Spleen (tissue), 11 donors: ENCODE results near the gene LONRF2. TPM values are rescaled to one million over a fixed set of nuclear protein-coding genes. Genes with fewer than 3 reads are reported as not detected.
A peak's percentile ranks its signal among the peaks of the same experiment; 100 is the strongest.

Source experiments
- DNase-seq: peaks from one replicate; pipeline ENCODE4 v3.0.0-alpha.2; 2020
- H3K27ac ChIP-seq, 8 donors: fragments of 200-600 bp; sonication (generic) in 7 of 8; 1 replicate in 4 of 8; 2 replicates in 4 of 8; pipeline versions ENCODE4 v1.5.0 to v1.8.0; 2016 to 2021; ENCODE audit warnings: inconsistent platforms in 4 of 8, mild to moderate bottlenecking in 4 of 8, moderate library complexity in 1 of 8
- H3K27me3 ChIP-seq, 7 donors: fragments of 200-600 bp; sonication (generic) in 6 of 7; replicated peaks in 1 of 7; 1 replicate in 4 of 7; 2 replicates in 3 of 7; pipeline versions ENCODE4 v1.5.0 to v1.8.0; 2016 to 2021; ENCODE audit warnings: inconsistent platforms in 3 of 7, mild to moderate bottlenecking in 1 of 7
- H3K36me3 ChIP-seq, 6 donors: fragments of 200-600 bp; sonication (generic) in 5 of 6; 1 replicate in 4 of 6; 2 replicates in 2 of 6; pipeline versions ENCODE4 v1.5.0 to v1.8.0; 2016 to 2021; ENCODE audit warnings: inconsistent platforms in 2 of 6
- H3K4me1 ChIP-seq, 6 donors: fragments of 200-600 bp; sonication (generic) in 5 of 6; 1 replicate in 3 of 6; 2 replicates in 3 of 6; pipeline versions ENCODE4 v1.5.0 to v1.8.0; 2016 to 2021; ENCODE audit warnings: inconsistent platforms in 3 of 6
- H3K4me3 ChIP-seq, 8 donors: fragments of 200-600 bp; sonication (generic) in 7 of 8; 1 replicate in 4 of 8; 2 replicates in 4 of 8; pipeline versions ENCODE4 v1.5.0 to v1.8.0; 2016 to 2021; ENCODE audit warnings: inconsistent platforms in 4 of 8, mild to moderate bottlenecking in 4 of 8, moderate library complexity in 2 of 8
- H3K9me3 ChIP-seq, 8 donors: fragments of 200-600 bp; sonication (generic) in 7 of 8; 1 replicate in 4 of 8; 2 replicates in 4 of 8; pipeline versions ENCODE4 v1.5.0 to v1.8.0; 2016 to 2021; ENCODE audit warnings: inconsistent platforms in 4 of 8
- CTCF ChIP-seq, 11 experiments: fragments of 200-600 bp in 7 of 11; fragments of 450-650 bp in 4 of 11; sonication (generic) in 4 of 11; IDR thresholded peaks in 8 of 11; conservative IDR thresholded peaks in 3 of 11; 1 replicate in 7 of 11; 2 replicates in 4 of 11; pipeline versions ENCODE4 v1.4.0 to v1.8.0; 2016 to 2021; ENCODE audit warnings: antibody characterized with exemption in 11 of 11, inconsistent platforms in 4 of 11, mild to moderate bottlenecking in 1 of 11
- POLR2A ChIP-seq, 3 donors: fragments of 450-650 bp; IDR thresholded peaks; one replicate each; pipeline ENCODE4 v1.5.1; 2017; ENCODE audit warnings: antibody characterized with exemption in 3 of 3, mild to moderate bottlenecking in 1 of 3
- POLR2AphosphoS5 ChIP-seq, 3 donors: sonication (generic); formaldehyde crosslinking; IDR thresholded peaks; one replicate each; pipeline ENCODE4 v1.5.1; 2017; ENCODE audit warnings: antibody characterized with exemption in 3 of 3
- WGBS, 5 donors: extraction: QIAGEN DNeasy Blood & Tissue Kit in 3 of 5; methylation state at CpG; one replicate each; pipeline versions ENCODE4 v1.1.5 to v1.1.7; 2013 to 2018; 5-methylcytosine and 5-hydroxymethylcytosine counted together
- intact Hi-C: fragments of 100-400 bp; cut with DNase I; formaldehyde crosslinking; loops from one replicate; pipeline ENCODE4 v1.15.0; 2023; ENCODE audit warnings: low total_unique reads
- polyA plus RNA-seq, 3 donors: library from polyadenylated mRNA; stranded (reverse); fragments of 200-250 nt; gene quantifications; one replicate each; pipeline ENCODE4 v1.2.1, GENCODE V29; 2013
- total RNA-seq, 7 donors: library from RNA; depleted of rRNA in 3 of 7; stranded (reverse); fragments of >200 nt in 3 of 7; fragmentation: NEBNext Ultra II Directional in 4 of 7; extraction: Animal tissue kit (Norgen Biotek cat#: 25700) in 4 of 7; gene quantifications; one replicate each; pipeline versions ENCODE4 v1.1.0 to v1.2.1, GENCODE V29; 2016 to 2021
- donor health status: healthy with polysubstance abuse.
- donor health status: DM: no; HTN: no; CAD: no; lungs with moderate emphysema.
- donor health status: DM: no; HTN: no; CAD: no.
- donor health status: Bipolar disorder and iron deficiency.
- donor health status: healthy.
- donor health status: DM: no; HTN: no; CAD: no.
- donor health status: DM: yes; HTN: yes; CAD: no.

The LONRF2 gene
- total and polyA plus RNA-seq, 10 donors, result 0.11 to 4.9 (median 1.9) TPM

- intact Hi-C loops, result loop anchor here (5.0 to 10.0 kb wide), 2 partner anchors 705 to 733 kb away; no protein-coding TSS in a partner anchor
- Histone ChIP-seq H3K36me3 (no peaks in the 10 kb centered on the region), H3K4me3 (no peak overlapping the region), H3K4me1 (peaks cover 0 to 25% (median 7%) of the 10 kb centered on the region in 6 donors), H3K9me3 (no peaks in the 10 kb centered on the region), H3K27me3 (no peaks in the 10 kb centered on the region), H3K27ac (peak overlapping the region in 1 of 8 donors; percentile 36)
- TF ChIP-seq POLR2A (IDR thresholded peaks at IDR 0.05), result no peak
- no peak for DNase-seq
- WGBS, 5 donors, result 41 to 83% (median 61%) methylated on average over 4 of the region's 4 CpGs
Observed at GRCh38 chr2:100262046-100262445, 60.3 kb downstream of the LONRF2 start.

GRCh38 chr2:100260712-100261620, 61.3 kb downstream of the LONRF2 start:
- no peaks in the 10 kb centered on the region for H3K9me3 ChIP-seq
- no peaks in the 10 kb centered on the region for H3K36me3 ChIP-seq
- intact Hi-C loops, result loop anchor here (5.0 to 10.0 kb wide), 2 partner anchors 704 to 734 kb away; no protein-coding TSS in a partner anchor
- 77 to 90% (median 79%) methylated on average over 14 to 15 of the region's 15 CpGs for WGBS, 5 donors
- H3K4me1 ChIP-seq, result peaks cover 0 to 25% (median 7%) of the 10 kb centered on the region in 6 donors
- peak; percentile 80 for DNase-seq
- H3K27ac ChIP-seq, result no peak overlapping the region
- no peaks in the 10 kb centered on the region for H3K27me3 ChIP-seq
- TF ChIP-seq POLR2A (IDR thresholded peaks at IDR 0.05) (no peak), POLR2AphosphoS5 (IDR thresholded peaks at IDR 0.05) (peak in 1 of 3 donors; percentile 31), CTCF (IDR thresholded peaks at IDR 0.05 in 8 of 11, conservative IDR thresholded peaks at IDR 0.05 in 3 of 11) (peak in 10 of 11 experiments; percentile 45 to 73 (median 60))
- no peak overlapping the region for H3K4me3 ChIP-seq

- H3K36me3 ChIP-seq, result no peaks in the 10 kb centered on the region
- no peaks in the 10 kb centered on the region for H3K27me3 ChIP-seq
- WGBS, 5 donors, result 86 to 93% (median 92%) methylated on average over 8 of the region's 8 CpGs
- TF ChIP-seq POLR2AphosphoS5 (IDR thresholded peaks at IDR 0.05) (no peak), POLR2A (IDR thresholded peaks at IDR 0.05) (no peak), CTCF (IDR thresholded peaks at IDR 0.05 in 8 of 11, conservative IDR thresholded peaks at IDR 0.05 in 3 of 11) (no peak)
- intact Hi-C loops, result no loop called here
- H3K4me1 ChIP-seq, result peaks cover 0 to 25% (median 7%) of the 10 kb centered on the region in 6 donors
- no peak overlapping the region for H3K4me3 ChIP-seq
- H3K9me3 ChIP-seq, result no peaks in the 10 kb centered on the region
- peak; percentile 58 for DNase-seq
- no peak overlapping the region for H3K27ac ChIP-seq
Observed at GRCh38 chr2:100259106-100259505, 63.2 kb downstream of the LONRF2 start.

GRCh38 chr2:100257939-100258338, 64.4 kb downstream of the LONRF2 start:
- peak; percentile 53 for DNase-seq
- Histone ChIP-seq H3K27ac (no peak overlapping the region), H3K4me1 (peaks cover 0 to 21% (median 5%) of the 10 kb centered on the region in 6 donors), H3K9me3 (no peaks in the 10 kb centered on the region), H3K36me3 (no peaks in the 10 kb centered on the region), H3K27me3 (no peaks in the 10 kb centered on the region), H3K4me3 (no peak overlapping the region)
- TF ChIP-seq POLR2AphosphoS5 (IDR thresholded peaks at IDR 0.05) (no peak), POLR2A (IDR thresholded peaks at IDR 0.05) (no peak), CTCF (IDR thresholded peaks at IDR 0.05 in 8 of 11, conservative IDR thresholded peaks at IDR 0.05 in 3 of 11) (no peak)
- intact Hi-C loops, result no loop called here
- WGBS, 5 donors, result 79 to 92% (median 88%) methylated on average over 9 of the region's 9 CpGs
